Liver (tissue), 3 donors: ENCODE measurements around the gene TMEM98.

ENCODE experiments used
- ATF3 ChIP-seq: IDR thresholded peaks from 2 replicates; pipeline ENCODE4 v1.6.1; 2016; ENCODE audit warnings: antibody characterized with exemption
- CTCF ChIP-seq: fragments of 150-350 bp; IDR thresholded peaks from 2 replicates; pipeline ENCODE4 v1.5.1; 2017; ENCODE audit warnings: improper control_type of control experiment, low read depth, low read length; ENCODE audit not compliant: missing input control
- EGR1 ChIP-seq, 2 donors: IDR thresholded peaks; 2 replicates each; pipeline ENCODE4 v1.6.1; 2016 to 2018; ENCODE audit warnings: antibody characterized with exemption in 2 of 2, low read depth in 2 of 2
- FOXA1 ChIP-seq: IDR thresholded peaks from 2 replicates; pipeline ENCODE4 v1.6.1; 2016; ENCODE audit warnings: antibody characterized with exemption
- GABPA ChIP-seq, 2 donors: IDR thresholded peaks in 1 of 2; conservative IDR thresholded peaks in 1 of 2; 2 replicates each; pipeline ENCODE4 v1.6.1; 2016; ENCODE audit warnings: antibody characterized with exemption in 2 of 2, mild to moderate bottlenecking in 1 of 2, moderate library complexity in 1 of 2
- HNF4G ChIP-seq: IDR thresholded peaks from 2 replicates; pipeline ENCODE4 v1.6.1; 2016; ENCODE audit warnings: antibody characterized with exemption
- JUND ChIP-seq, 2 donors: IDR thresholded peaks; 2 replicates each; pipeline ENCODE4 v1.6.1; 2016; ENCODE audit warnings: antibody characterized with exemption in 2 of 2
- MAX ChIP-seq: IDR thresholded peaks from 2 replicates; pipeline ENCODE4 v1.6.1; 2016; ENCODE audit warnings: antibody characterized with exemption
- NR2F2 ChIP-seq: IDR thresholded peaks from 2 replicates; pipeline ENCODE4 v1.6.1; 2016; ENCODE audit warnings: antibody characterized with exemption
- RAD21 ChIP-seq, 2 donors: IDR thresholded peaks; 2 replicates each; pipeline ENCODE4 v1.6.1; 2016; ENCODE audit warnings: antibody characterized with exemption in 2 of 2, mild to moderate bottlenecking in 2 of 2
- REST ChIP-seq: IDR thresholded peaks from 2 replicates; pipeline ENCODE4 v1.6.1; 2016; ENCODE audit warnings: antibody characterized with exemption, mild to moderate bottlenecking
- RXRA ChIP-seq, 2 donors: IDR thresholded peaks; 2 replicates each; pipeline ENCODE4 v1.6.1; 2017 to 2018; ENCODE audit warnings: antibody characterized with exemption in 2 of 2, mild to moderate bottlenecking in 1 of 2
- TAF1 ChIP-seq: conservative IDR thresholded peaks from 2 replicates; pipeline ENCODE4 v1.6.1; 2016; ENCODE audit warnings: antibody characterized with exemption, mild to moderate bottlenecking
- YY1 ChIP-seq: IDR thresholded peaks from 2 replicates; pipeline ENCODE4 v1.6.1; 2016; ENCODE audit warnings: antibody characterized with exemption, mild to moderate bottlenecking
- donor health status: healthy.
- donor health status: healthy.

- TF ChIP-seq CTCF (no peak), EGR1 (IDR thresholded peaks at IDR 0.05; ENCODE audit: low read depth in 2 of 2) (no peak), FOXA1 (no peak), MAX (no peak), JUND (IDR thresholded peaks at IDR 0.05) (no peak), YY1 (no peak), ATF3 (no peak), TAF1 (no peak), REST (no peak), GABPA (IDR thresholded peaks at IDR 0.05 in 1 of 2, conservative IDR thresholded peaks at IDR 0.05 in 1 of 2) (no peak), NR2F2 (no peak), RXRA (IDR thresholded peaks at IDR 0.05) (no peak), RAD21 (IDR thresholded peaks at IDR 0.05) (no peak), HNF4G (no peak)
Observed at GRCh38 chr17:32935726-32936125, 7.8 kb downstream of the TMEM98 start.
